ENCODE results near the gene SLC25A22. TPM values are rescaled to one million over a fixed set of nuclear protein-coding genes. Genes with fewer than 3 reads are reported as not detected.

Gene SLC25A22
- total and polyA plus RNA-seq, 2 donors (not counting 1 experiment from before 2014, with no cell fraction given) = 9.9 to 10.4 TPM

DNA sequence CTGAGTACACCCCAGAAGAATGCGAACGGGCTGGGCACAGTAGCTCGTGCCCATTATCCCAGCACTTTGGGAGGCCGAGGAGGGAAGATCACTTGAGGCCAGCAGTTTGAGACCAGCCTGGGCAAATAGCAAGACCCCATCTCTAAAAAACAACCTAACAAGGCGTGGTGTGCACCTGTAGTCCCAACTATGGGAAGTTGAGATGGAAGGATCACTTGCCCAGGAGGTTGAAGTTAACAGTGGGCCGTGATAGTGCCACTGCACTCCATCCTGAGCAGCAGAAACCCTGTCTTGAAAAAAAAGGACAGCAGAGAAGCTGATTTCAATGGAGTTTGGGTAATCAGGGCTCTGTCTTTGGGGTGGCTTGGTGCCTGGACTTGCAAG, 15.0 kb upstream of the SLC25A22 start:
- Histone ChIP-seq H3K9ac (ENCODE audit: insufficient read depth, low read length) (no peak overlapping the region), H3K27ac (ENCODE audit: insufficient read depth, low read length) (no peak overlapping the region)
- TF ChIP-seq EZH2 (IDR thresholded peaks at IDR 0.05; ENCODE audit: low read length, missing control alignments) = no peak
- TF ChIP-seq CTCF (conservative IDR thresholded peaks at IDR 0.05 in 1 of 2, IDR thresholded peaks at IDR 0.05 in 1 of 2; ENCODE audit: low read depth in 1 of 2, low read length in 2 of 2) = no peak

DNA sequence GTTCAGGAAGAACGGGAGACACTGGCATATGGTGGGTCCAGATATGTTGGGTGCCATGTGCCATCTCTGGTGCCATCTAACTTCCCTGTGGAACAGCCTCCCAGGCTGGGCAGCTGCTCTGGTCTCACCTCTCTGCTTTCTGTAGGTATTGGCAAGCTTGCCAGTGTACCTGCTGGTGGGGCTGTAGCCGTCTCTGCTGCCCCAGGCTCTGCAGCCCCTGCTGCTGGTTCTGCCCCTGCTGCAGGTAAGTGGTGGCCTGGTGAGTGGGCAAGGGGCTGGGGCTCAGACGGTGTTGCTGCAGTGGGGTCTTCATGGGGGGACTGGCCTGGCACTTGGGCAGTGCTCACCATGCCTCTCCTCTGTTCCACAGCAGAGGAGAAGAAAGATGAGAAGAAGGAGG, 14.3 kb upstream of the SLC25A22 start:
- TF ChIP-seq EZH2 (IDR thresholded peaks at IDR 0.05; ENCODE audit: low read length, missing control alignments) (no peak), CTCF (conservative IDR thresholded peaks at IDR 0.05 in 1 of 2, IDR thresholded peaks at IDR 0.05 in 1 of 2; ENCODE audit: low read depth in 1 of 2, low read length in 2 of 2) (no peak)
- H3K4me3 ChIP-seq (replicated peaks in 1 of 4; ENCODE audit: control extremely low read depth in 1 of 4, insufficient read depth in 1 of 4, low read depth in 3 of 4, low read length in 4 of 4) = no peak overlapping the region

More for the DNA sequence above, 15.0 kb upstream of the SLC25A22 start:
- no peak for DNase-seq (ENCODE audit: low read depth in 2 of 2)
- Histone ChIP-seq H3K4me1 (ENCODE audit: control insufficient read depth, extremely low read depth, insufficient read depth, low read length) (peaks cover 11% of the 10 kb centered on the region), H3K79me2 (ENCODE audit: control insufficient read depth, insufficient read depth, low read length) (peaks cover 36% of the 10 kb centered on the region), H3K9me3 (ENCODE audit: control insufficient read depth, insufficient read depth, low read depth, low read length) (no peaks in the 10 kb centered on the region), H4K20me1 (ENCODE audit: control insufficient read depth, extremely low read depth, insufficient read depth, low read length) (no peaks in the 10 kb centered on the region), H3K4me3 (replicated peaks in 1 of 4; ENCODE audit: control extremely low read depth in 1 of 4, insufficient read depth in 1 of 4, low read depth in 3 of 4, low read length in 4 of 4) (no peak overlapping the region), H3K36me3 (ENCODE audit: control insufficient read depth, insufficient read depth, low read length) (peaks cover 24% of the 10 kb centered on the region), H3K27me3 (ENCODE audit: control insufficient read depth, insufficient read depth, low read length) (no peaks in the 10 kb centered on the region), H3K4me2 (ENCODE audit: extremely low read depth, insufficient read depth, low read length) (no peak overlapping the region), H2AFZ (ENCODE audit: low read length) (no peak overlapping the region)

DNA sequence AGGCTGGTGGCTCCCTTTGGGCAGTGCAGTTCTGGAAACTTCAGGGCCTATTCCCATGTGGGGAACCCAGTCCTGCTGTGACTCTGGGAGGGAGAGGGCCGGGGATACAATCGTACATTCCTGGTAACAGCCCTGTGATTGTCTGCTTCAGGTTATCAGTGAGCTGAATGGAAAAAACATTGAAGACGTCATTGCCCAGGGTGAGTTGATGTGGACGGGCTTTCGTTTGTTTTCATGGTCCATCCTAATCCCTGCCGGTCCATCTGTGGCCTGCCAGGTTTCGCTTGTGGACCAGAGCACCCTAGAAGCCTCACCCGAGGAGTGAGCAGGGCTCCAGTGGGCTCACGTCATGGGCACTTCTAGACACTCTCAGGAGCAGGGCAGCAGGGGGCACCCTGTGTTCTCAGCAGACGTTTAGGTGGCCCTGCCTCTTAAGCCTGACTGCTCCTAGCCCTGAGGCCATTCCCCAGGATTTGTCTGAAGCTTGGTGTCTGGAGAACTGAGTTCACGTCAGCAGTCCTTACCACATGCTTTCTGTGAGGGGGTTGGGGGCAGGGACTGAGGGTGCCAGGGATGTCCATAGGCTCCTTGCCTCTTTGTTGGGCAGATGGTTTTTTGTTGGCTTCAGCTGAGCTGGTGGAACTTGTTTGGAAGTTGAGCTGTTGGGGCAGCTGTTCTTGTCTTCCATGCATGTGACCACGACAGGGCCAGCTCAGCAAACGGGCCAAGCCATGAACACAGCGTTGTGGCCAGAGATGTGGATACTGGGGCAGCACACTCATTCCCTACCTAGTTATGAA, 13.6 kb upstream of the SLC25A22 start:
- peak overlapping the region; percentile 96 for H3K27ac ChIP-seq (ENCODE audit: insufficient read depth, low read length)
- no peak overlapping the region for H2AFZ ChIP-seq (ENCODE audit: low read length)
- no peaks in the 10 kb centered on the region for H4K20me1 ChIP-seq (ENCODE audit: control insufficient read depth, extremely low read depth, insufficient read depth, low read length)
- no peak for DNase-seq (ENCODE audit: low read depth in 2 of 2)
- TF ChIP-seq CTCF (conservative IDR thresholded peaks at IDR 0.05 in 1 of 2, IDR thresholded peaks at IDR 0.05 in 1 of 2; ENCODE audit: low read depth in 1 of 2, low read length in 2 of 2) (no peak), EZH2 (IDR thresholded peaks at IDR 0.05; ENCODE audit: low read length, missing control alignments) (no peak)
- H3K36me3 ChIP-seq (ENCODE audit: control insufficient read depth, insufficient read depth, low read length) = peaks cover 24% of the 10 kb centered on the region
- peak overlapping the region; percentile 13 for H3K9ac ChIP-seq (ENCODE audit: insufficient read depth, low read length)
- H3K79me2 ChIP-seq (ENCODE audit: control insufficient read depth, insufficient read depth, low read length) = peaks cover 38% of the 10 kb centered on the region
- no peaks in the 10 kb centered on the region for H3K9me3 ChIP-seq (ENCODE audit: control insufficient read depth, insufficient read depth, low read depth, low read length)
- H3K4me1 ChIP-seq (ENCODE audit: control insufficient read depth, extremely low read depth, insufficient read depth, low read length) = peaks cover 11% of the 10 kb centered on the region
- peak overlapping the region; percentile 70 to 98 (median 86) for H3K4me3 ChIP-seq (replicated peaks in 1 of 4; ENCODE audit: control extremely low read depth in 1 of 4, insufficient read depth in 1 of 4, low read depth in 3 of 4, low read length in 4 of 4)
- H3K4me2 ChIP-seq (ENCODE audit: extremely low read depth, insufficient read depth, low read length) = peak overlapping the region; percentile 89
- H3K27me3 ChIP-seq (ENCODE audit: control insufficient read depth, insufficient read depth, low read length) = no peaks in the 10 kb centered on the region

More for the DNA sequence above, 14.3 kb upstream of the SLC25A22 start:
- Histone ChIP-seq H3K4me2 (ENCODE audit: extremely low read depth, insufficient read depth, low read length) (no peak overlapping the region), H2AFZ (ENCODE audit: low read length) (no peak overlapping the region), H3K4me1 (ENCODE audit: control insufficient read depth, extremely low read depth, insufficient read depth, low read length) (peaks cover 11% of the 10 kb centered on the region), H3K79me2 (ENCODE audit: control insufficient read depth, insufficient read depth, low read length) (peaks cover 38% of the 10 kb centered on the region), H3K36me3 (ENCODE audit: control insufficient read depth, insufficient read depth, low read length) (peaks cover 24% of the 10 kb centered on the region), H3K9me3 (ENCODE audit: control insufficient read depth, insufficient read depth, low read depth, low read length) (no peaks in the 10 kb centered on the region), H4K20me1 (ENCODE audit: control insufficient read depth, extremely low read depth, insufficient read depth, low read length) (no peaks in the 10 kb centered on the region), H3K27me3 (ENCODE audit: control insufficient read depth, insufficient read depth, low read length) (no peaks in the 10 kb centered on the region), H3K9ac (ENCODE audit: insufficient read depth, low read length) (no peak overlapping the region), H3K27ac (ENCODE audit: insufficient read depth, low read length) (no peak overlapping the region)
- DNase-seq (ENCODE audit: low read depth in 2 of 2) = no peak
